ENCODE data around the gene EML4.
"Not testable (repeated sequence)": the region's sequence is repeated elsewhere in the genome, so short reads cannot be mapped to it uniquely, and the experiment has no call there.

Gene EML4

DNA sequence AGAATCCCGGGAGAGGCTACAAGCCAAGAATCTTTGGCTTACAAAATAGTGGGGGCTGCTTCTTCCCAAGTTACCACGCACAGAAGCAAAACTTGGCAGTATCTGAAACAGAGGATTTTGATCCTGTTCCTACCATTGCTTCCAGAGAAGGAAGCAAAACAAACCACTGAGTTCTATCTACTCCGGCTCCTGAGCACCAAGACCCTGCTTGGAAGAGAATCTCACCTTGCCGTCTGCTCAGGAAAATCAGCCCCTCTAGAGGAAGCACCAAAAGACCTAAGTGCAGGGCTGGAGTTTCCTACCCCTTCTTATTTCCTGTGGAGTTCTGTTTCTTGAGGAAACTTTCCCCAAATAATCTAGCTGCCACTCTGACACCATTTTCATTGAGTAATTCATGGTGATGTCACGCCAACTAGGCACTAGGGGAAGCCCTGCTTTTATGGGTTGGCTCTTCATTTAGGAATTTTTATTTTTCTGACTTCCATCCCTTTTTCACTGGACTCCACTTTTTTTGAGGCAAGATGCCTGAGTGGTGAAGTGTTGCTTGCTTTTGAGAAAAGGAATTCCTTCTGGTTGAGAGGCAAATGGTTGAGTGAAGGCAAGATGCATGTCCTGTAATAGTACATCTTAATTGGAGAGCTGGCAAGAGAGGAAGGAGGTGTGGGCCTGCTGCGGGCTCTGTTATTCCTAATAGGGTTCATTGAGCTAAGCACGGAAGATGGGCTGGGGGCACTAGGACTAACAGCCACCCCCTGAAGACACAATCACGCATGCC lies 36.8 kb upstream of the EML4 start:
- peak overlapping the region; percentile 85 to 95 (median 93) for H3K27ac Mint-ChIP-seq
- peaks cover 90% of the 10 kb centered on the region for H3K4me1 Mint-ChIP-seq
- no peaks in the 10 kb centered on the region for H3K36me3 Mint-ChIP-seq (ENCODE audit: low read depth)
- TF ChIP-seq CTCF (IDR thresholded peaks at IDR 0.05; ENCODE audit: unreplicated experiment in 3 of 3): no peak
- H3K27me3 Mint-ChIP-seq (ENCODE audit: low read depth): no peaks in the 10 kb centered on the region
- H3K9me3 Mint-ChIP-seq: no peaks in the 10 kb centered on the region
- H3K4me3 Mint-ChIP-seq: peak overlapping the region in 2 of 3 experiments; percentile 4 to 11

DNA sequence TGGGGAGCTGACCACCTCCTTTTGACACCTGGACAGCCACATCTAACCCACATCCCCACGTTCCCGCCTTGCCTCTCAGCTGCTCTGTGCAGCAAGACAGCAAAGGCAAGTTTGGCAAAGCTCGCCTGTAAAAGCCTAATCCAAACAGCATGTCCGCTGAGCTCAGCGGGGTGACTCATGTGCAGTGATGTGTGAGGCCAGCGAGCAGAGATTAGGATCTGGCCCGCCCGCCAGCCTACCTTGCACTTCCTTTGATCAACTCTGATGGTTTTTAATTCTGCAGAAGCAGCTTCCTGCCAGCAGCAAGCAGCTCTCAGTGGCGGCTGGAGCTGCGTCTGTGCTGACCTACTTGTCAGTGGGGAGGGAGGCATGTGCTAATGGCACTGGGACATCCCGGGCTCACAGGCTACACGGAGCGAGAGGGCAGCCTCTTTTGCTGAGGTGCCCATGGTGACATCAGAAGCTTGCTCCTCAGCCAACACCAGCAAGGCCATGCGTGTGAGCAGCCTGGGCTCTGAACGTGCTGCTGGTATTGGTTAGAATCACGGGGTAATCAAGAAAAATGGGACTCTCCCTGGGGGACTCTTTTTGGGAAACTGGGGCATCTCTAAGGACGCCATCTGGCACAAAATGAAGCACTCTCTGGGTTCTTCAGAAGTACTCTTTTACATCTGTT lies 36.0 kb upstream of the EML4 start:
- TF ChIP-seq CTCF (IDR thresholded peaks at IDR 0.05; ENCODE audit: unreplicated experiment in 3 of 3): no peak
- Mint-ChIP-seq H3K27ac (peak overlapping the region; percentile 85 to 95 (median 93)), H3K4me3 (peak overlapping the region; percentile 27 to 55 (median 31)), H3K27me3 (ENCODE audit: low read depth) (no peaks in the 10 kb centered on the region), H3K4me1 (peaks cover 88% of the 10 kb centered on the region), H3K9me3 (no peaks in the 10 kb centered on the region), H3K36me3 (ENCODE audit: low read depth) (no peaks in the 10 kb centered on the region)

DNA sequence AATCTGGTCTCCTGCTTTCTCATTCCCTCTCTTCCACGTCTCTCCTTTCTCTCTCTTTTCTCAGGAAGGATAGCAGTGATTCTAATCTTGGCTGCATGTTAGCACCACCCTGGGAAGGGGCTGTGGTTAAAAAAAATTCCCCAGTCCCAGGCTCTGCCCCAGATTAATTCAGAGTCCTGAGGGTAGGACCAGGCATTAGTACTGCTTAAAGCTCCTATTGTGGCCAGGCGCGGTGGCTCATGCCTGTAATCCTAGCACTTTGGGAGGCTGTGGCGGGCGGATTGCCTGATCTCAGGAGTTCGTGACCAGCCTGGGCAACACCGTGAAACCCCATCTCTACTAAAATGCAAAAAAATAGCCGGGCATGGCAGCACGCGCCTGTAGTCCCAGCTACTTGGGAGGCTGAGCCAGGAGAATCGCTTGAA lies 35.4 kb upstream of the EML4 start:
- H3K9me3 Mint-ChIP-seq: peaks cover 2% of the 10 kb centered on the region
- TF ChIP-seq CTCF (IDR thresholded peaks at IDR 0.05; ENCODE audit: unreplicated experiment in 3 of 3): no peak
- H3K36me3 Mint-ChIP-seq (ENCODE audit: low read depth): no peaks in the 10 kb centered on the region
- H3K27ac Mint-ChIP-seq: peak overlapping the region; percentile 85 to 95 (median 93)
- H3K4me1 Mint-ChIP-seq: peaks cover 88% of the 10 kb centered on the region
- H3K4me3 Mint-ChIP-seq: peak overlapping the region in 2 of 3 experiments; percentile 31 to 55
- H3K27me3 Mint-ChIP-seq (ENCODE audit: low read depth): no peaks in the 10 kb centered on the region

GRCh38 chr2:42134401-42134932 lies 34.7 kb upstream of the EML4 start:
- H3K36me3 Mint-ChIP-seq (ENCODE audit: low read depth); H3K27me3 Mint-ChIP-seq (ENCODE audit: low read depth); H3K4me3 Mint-ChIP-seq; H3K9me3 Mint-ChIP-seq: not testable (repeated sequence)
- Mint-ChIP-seq H3K4me1 (peaks cover 88% of the 10 kb centered on the region), H3K27ac (peak overlapping the region in 2 of 3 experiments; percentile 56 to 93)

GRCh38 chr2:42135381-42136312 lies 33.5 kb upstream of the EML4 start:
- no peak for TF ChIP-seq CTCF (IDR thresholded peaks at IDR 0.05; ENCODE audit: unreplicated experiment in 3 of 3)
- peaks cover 79% of the 10 kb centered on the region for H3K4me1 Mint-ChIP-seq

GRCh38 chr2:42136782-42137124 lies 32.4 kb upstream of the EML4 start:
- H3K27me3 Mint-ChIP-seq (ENCODE audit: low read depth): no peaks in the 10 kb centered on the region
- H3K9me3 Mint-ChIP-seq: peaks cover 2% of the 10 kb centered on the region
- H3K4me1 Mint-ChIP-seq: peaks cover 80% of the 10 kb centered on the region
- peak overlapping the region in 1 of 3 experiments; percentile 35 for H3K4me3 Mint-ChIP-seq
- no peaks in the 10 kb centered on the region for H3K36me3 Mint-ChIP-seq (ENCODE audit: low read depth)
- H3K27ac Mint-ChIP-seq: peak overlapping the region; percentile 86 to 96 (median 95)
- TF ChIP-seq CTCF (IDR thresholded peaks at IDR 0.05; ENCODE audit: unreplicated experiment in 3 of 3): no peak

More at GRCh38 chr2:42135381-42136312, 33.5 kb upstream of the EML4 start:
- H3K27ac Mint-ChIP-seq: peak overlapping the region; percentile 37 to 93 (median 83)
- no peaks in the 10 kb centered on the region for H3K27me3 Mint-ChIP-seq (ENCODE audit: low read depth)
- no peaks in the 10 kb centered on the region for H3K36me3 Mint-ChIP-seq (ENCODE audit: low read depth)
- H3K9me3 Mint-ChIP-seq: peaks cover 2% of the 10 kb centered on the region
- no peak overlapping the region for H3K4me3 Mint-ChIP-seq

Data from nephron (organoid).